Stimulated activated CD4-positive, alpha-beta T cell treated with anti-CD3 and anti-CD28 coated beads, Interleukin-2, amount 100 ng/mL, for 4 hours (primary cell): ENCODE data around the gene PALS2.

Source experiments
- DNase-seq: peaks from one replicate; pipeline ENCODE4 v3.0.0-alpha.2; 2020; ENCODE audit warnings: low read depth

The PALS2 gene

DNA sequence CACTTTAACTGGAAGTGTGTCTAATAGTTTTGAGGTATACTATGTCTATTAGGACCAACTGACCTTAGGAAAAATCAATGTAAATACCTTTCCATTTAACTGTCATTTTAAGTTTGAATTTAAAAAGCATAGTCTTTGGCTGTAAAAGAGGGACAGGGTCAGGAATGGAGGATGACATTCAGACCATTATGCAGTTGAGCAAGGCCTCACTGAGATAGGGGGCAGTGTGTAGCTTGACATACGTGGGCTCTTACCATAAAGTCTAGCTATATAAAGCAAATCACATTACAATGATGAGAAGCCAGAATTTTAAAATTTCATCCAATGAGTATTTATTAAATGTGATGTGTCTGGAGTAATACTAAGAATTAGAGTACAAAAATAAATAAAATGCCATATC, 17.9 kb downstream of the PALS2 start:
- DNase-seq, result no peak

DNA sequence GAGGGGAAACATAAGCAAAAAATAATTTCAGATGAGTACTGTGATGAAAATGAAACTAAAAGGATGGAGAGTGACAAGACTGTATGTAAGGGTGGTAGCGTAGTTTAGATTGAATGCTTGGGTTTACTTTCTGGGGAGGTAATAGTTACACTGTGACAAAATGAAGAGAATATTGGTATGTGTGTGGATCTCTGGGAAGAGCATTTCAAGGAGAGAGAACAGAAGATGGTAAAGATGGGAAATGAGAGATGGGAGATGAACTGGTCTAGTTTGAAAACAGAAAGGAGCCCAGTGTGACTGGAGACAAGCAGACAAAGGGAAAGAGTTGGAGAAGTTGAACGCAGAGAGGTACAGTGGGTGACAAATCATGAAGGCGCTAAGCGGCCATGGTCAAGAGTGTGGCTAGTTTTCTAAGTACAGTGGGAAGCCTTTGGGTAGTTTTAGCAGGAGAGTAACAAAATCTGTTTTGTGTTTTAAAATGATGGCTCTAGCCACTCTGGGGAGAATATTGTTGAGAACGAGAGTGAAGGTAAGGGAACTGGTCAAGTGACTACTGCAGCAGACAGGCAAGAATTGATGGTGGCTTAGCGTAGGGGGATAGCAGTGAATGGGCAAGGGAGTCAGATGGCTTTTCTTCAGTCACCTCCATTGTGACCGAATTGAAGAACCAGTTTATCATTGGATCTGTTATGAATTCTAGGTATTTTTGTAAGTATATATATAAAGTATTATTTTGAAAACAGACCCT, 22.6 kb downstream of the PALS2 start:
- no peak for DNase-seq

DNA sequence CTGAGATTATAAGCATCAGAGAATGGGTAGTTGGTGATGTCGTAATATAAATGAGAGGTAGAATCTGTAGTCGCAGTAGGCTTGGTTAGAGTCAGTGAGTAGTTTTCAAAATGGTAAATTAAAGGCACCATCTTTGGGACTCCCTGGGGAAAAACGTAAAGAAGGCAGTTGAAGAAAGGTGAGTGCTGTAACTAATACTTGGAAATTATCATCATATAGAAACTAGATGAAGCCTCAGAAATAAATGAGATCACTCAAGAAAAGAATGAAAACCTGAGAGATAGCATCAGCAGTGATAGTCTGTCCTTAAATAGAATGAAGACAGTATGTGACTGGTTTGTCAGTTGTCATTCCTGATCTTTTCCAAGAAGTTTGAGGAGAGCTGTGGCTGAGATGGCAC, 23.8 kb downstream of the PALS2 start:
- DNase-seq, result no peak

GRCh38 chr7:24601600-24601999, 28.3 kb downstream of the PALS2 start:
- DNase-seq, result no peak

- no peak for DNase-seq
Measured at GRCh38 chr7:24602860-24603456, 29.7 kb downstream of the PALS2 start.

GRCh38 chr7:24604630-24605029, 31.4 kb downstream of the PALS2 start:
- no peak for DNase-seq

DNA sequence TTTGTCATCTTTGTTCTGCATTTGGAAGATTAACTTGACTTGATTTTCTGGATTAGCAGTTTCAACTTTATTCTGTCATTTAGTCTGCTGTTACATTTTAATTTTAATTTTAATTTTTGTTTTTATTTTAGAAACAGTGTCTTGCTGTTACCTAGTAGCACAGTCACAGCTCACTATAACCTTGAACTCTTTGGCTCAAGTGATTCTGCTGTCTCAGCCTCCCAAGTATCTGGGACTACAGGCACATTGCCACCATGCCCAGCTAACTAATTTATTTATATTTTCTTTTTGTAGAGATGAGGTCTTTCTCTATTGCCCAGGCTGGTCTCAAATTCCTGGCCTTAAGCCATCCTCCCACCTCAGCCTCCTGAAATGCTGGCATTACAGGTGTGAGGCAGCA, 35.3 kb downstream of the PALS2 start:
- no peak for DNase-seq

- no peak for DNase-seq
Measured at GRCh38 chr7:24609059-24609458, 35.8 kb downstream of the PALS2 start.

GRCh38 chr7:24609570-24609969, 36.3 kb downstream of the PALS2 start:
- DNase-seq, result no peak

DNA sequence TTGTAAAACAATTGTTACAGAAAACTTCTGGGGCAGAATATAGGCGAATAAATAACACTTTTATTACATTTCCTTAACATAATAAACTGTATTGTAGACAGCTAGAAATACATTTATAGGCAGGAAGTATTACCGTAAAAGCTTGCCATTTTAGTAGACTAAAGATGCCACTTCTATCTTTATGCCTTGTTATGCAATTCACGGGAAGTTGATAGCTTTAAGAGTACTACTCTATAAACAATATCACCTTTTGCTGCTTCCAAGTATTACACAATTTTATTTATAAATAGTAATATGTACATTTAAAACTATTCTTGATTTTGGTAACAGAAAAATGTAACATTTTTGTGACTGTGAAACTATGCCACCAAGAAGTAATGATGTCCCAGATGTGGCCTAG, 37.9 kb downstream of the PALS2 start:
- no peak for DNase-seq

- no peak for DNase-seq
Measured at GRCh38 chr7:24617957-24618616, 44.8 kb downstream of the PALS2 start.

GRCh38 chr7:24619978-24620377, 46.7 kb downstream of the PALS2 start:
- no peak for DNase-seq

DNA sequence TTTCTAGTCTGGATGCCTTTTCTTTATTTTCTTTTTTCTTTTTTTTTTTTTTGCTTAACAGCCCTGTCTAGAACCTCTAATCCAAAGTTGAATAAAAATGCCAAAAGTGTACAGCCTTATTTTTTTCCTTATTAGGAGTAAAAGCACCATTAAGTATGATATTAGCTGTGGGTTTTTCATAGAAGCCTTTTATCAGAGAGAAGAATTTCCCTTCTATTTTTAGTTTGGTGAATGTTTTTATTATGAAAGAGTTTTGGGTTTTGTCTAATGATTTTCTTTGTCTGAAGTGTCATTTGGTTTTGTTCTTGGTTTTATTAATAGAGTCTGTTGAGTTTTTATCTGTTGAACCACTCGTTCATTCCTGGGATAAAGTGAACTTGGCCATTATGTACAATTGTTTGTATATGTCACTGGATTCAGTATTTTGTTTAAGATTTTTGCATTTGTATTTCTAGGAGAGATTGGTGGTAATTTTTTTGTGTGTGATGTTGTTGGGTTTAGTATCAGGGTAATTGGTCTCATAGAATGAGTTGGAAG, 49.5 kb downstream of the PALS2 start:
- no peak for DNase-seq
